ENCODE results near the gene PLXNC1.

The PLXNC1 gene

DNA sequence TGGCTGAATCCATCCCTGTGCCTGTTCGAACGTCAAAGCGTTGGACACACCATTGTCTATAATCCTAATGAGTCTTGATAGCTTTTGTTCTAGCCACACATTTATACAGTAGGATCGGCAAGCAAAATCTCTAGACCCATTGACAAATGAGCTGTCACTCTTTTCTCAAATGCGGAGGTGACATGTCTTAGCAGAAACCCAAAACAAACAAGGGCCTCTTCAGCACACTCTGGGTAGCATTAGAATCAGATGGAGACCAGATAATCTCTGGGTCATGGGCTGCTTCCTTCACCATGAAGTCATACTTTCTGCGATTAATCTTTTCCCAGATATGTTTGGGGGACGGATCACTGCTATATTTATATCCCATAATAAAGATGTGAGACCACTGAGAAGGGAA lies 100.2 kb downstream of the PLXNC1 start:
- H3K27me3 Mint-ChIP-seq: no peaks in the 10 kb centered on the region
- H3K4me1 Mint-ChIP-seq: peaks cover 38% of the 10 kb centered on the region
- peaks cover 7% of the 10 kb centered on the region for H3K36me3 Mint-ChIP-seq (ENCODE audit: insufficient read depth)
- H3K9me3 Mint-ChIP-seq: no peaks in the 10 kb centered on the region
- H3K4me3 Mint-ChIP-seq: no peak overlapping the region
- DNase-seq (ENCODE audit: low spot score in 2 of 2) (no peak), ATAC-seq (replicated peaks; ENCODE audit: extremely low read depth, poor library complexity, severe bottlenecking) (no peak)
- H3K27ac Mint-ChIP-seq (ENCODE audit: low read depth): no peak overlapping the region

DNA sequence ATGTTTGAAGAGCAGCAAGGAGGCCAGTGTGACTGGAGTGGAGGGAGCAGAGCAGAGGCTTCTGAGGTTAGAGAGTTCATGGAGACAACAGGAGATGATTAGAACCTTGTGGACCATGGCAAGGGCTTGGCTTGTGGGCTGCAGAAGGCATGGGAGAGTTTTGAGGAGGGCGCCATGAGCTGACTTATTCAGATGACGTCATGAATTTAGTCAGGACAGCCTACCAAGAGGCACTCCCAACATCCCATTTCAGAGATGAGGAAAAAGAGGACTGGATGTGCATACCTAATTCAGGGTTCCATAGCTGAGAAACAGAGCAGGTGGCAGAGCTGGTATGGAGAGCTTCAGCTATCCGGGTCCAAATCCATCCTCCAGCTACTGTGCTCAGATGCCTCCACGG lies 101.8 kb downstream of the PLXNC1 start:
- peaks cover 22% of the 10 kb centered on the region for H3K4me1 Mint-ChIP-seq
- ATAC-seq (replicated peaks; ENCODE audit: extremely low read depth, poor library complexity, severe bottlenecking) (no peak), DNase-seq (ENCODE audit: low spot score in 2 of 2) (no peak)
- H3K4me3 Mint-ChIP-seq: no peak overlapping the region
- H3K27ac Mint-ChIP-seq (ENCODE audit: low read depth): no peak overlapping the region
- no peaks in the 10 kb centered on the region for H3K9me3 Mint-ChIP-seq
- peaks cover 16% of the 10 kb centered on the region for H3K36me3 Mint-ChIP-seq (ENCODE audit: insufficient read depth)
- H3K27me3 Mint-ChIP-seq: no peaks in the 10 kb centered on the region

DNA sequence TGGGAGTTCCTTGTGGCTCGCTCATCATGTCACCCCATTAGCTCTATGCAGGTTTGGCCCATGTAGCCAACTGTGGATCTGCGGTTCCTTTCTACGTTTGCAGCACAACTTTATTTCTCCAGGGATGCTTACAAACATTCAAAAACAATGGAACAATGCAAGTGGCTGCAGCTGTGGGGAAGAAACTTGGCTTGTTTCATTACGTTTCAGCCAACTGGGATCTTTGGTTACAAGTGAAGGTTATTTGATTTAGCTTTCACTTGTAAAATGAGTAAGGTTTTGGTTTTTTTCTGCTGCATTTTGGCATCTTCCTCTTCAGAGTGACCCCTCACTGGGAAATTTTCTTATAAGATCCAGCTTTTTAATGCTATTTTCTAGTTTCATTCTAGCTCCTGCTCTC lies 105.9 kb downstream of the PLXNC1 start:
- peaks cover 19% of the 10 kb centered on the region for H3K36me3 Mint-ChIP-seq (ENCODE audit: insufficient read depth)
- DNase-seq (ENCODE audit: low spot score in 2 of 2) (no peak), ATAC-seq (replicated peaks; ENCODE audit: extremely low read depth, poor library complexity, severe bottlenecking) (no peak)
- H3K27me3 Mint-ChIP-seq: no peaks in the 10 kb centered on the region
- H3K4me1 Mint-ChIP-seq: no peaks in the 10 kb centered on the region
- no peak overlapping the region for H3K27ac Mint-ChIP-seq (ENCODE audit: low read depth)
- no peaks in the 10 kb centered on the region for H3K9me3 Mint-ChIP-seq
- H3K4me3 Mint-ChIP-seq: no peak overlapping the region

DNA sequence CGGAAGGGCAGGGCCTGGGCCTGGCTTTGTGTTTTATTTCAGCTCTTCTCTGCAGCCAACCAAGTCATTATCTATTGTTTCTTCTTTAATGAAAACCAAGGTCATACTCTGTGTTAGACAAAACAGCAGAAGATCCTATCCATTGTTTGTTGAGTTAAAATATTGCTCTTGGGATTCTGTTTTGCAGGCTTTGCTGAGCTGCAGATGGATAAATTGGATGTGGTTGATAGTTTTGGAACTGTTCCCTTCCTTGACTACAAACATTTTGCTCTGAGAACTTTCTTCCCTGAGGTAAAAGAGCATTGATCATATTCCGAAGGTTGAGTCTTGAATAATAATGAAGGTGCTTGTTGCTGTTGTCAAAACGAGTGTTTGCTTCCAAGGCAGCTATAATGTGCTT lies 106.6 kb downstream of the PLXNC1 start:
- ATAC-seq (replicated peaks; ENCODE audit: extremely low read depth, poor library complexity, severe bottlenecking): no peak
- Mint-ChIP-seq H3K4me1 (no peaks in the 10 kb centered on the region), H3K36me3 (ENCODE audit: insufficient read depth) (peaks cover 19% of the 10 kb centered on the region), H3K27me3 (no peaks in the 10 kb centered on the region), H3K9me3 (no peaks in the 10 kb centered on the region), H3K27ac (ENCODE audit: low read depth) (no peak overlapping the region), H3K4me3 (no peak overlapping the region)
- DNase-seq (ENCODE audit: low spot score in 2 of 2): no peak

DNA sequence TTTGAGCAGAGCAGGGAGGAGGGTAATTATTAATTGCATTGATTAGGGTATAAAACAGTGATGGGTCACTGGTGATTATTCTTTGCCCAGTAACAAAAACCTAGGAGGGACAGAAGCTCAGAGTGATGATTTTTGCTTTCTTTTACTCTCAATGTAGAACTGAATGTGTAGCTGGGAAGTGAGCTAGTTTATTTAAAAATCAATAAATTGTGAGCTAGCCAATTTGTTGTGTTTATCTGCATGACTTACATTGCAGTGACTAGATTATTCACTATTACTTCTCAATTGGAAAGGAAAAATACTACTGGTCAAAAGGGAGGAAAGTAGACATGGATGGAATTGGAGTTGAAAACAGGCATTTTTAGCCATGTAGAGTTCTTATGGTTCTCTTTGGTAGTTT lies 107.1 kb downstream of the PLXNC1 start:
- H3K36me3 Mint-ChIP-seq (ENCODE audit: insufficient read depth): peaks cover 21% of the 10 kb centered on the region
- no peaks in the 10 kb centered on the region for H3K27me3 Mint-ChIP-seq
- H3K4me3 Mint-ChIP-seq: no peak overlapping the region
- DNase-seq (ENCODE audit: low spot score in 2 of 2) (no peak), ATAC-seq (replicated peaks; ENCODE audit: extremely low read depth, poor library complexity, severe bottlenecking) (no peak)
- H3K9me3 Mint-ChIP-seq: no peaks in the 10 kb centered on the region
- no peak overlapping the region for H3K27ac Mint-ChIP-seq (ENCODE audit: low read depth)
- no peaks in the 10 kb centered on the region for H3K4me1 Mint-ChIP-seq

DNA sequence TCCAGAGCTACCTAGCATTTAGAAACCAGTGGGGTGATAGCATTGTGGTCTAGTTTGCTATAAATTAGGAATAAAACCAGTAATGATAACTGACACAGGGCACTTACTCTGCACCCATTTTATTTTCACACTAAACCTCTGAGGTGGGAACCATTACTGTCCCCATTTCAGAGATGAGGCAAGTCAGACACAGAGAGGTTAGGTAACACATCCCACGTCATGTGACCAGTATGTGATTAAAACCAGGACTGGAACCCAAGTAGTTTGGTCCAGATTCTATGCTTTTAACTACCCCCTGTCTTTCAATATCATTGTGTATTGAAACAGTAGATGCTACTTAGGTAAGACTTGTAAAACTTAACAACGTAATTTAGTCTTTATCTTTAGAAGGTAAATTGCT lies 110.2 kb downstream of the PLXNC1 start:
- H3K36me3 Mint-ChIP-seq (ENCODE audit: insufficient read depth): peaks cover 27% of the 10 kb centered on the region
- no peak overlapping the region for H3K4me3 Mint-ChIP-seq
- no peaks in the 10 kb centered on the region for H3K27me3 Mint-ChIP-seq
- H3K27ac Mint-ChIP-seq (ENCODE audit: low read depth): no peak overlapping the region
- peaks cover 19% of the 10 kb centered on the region for H3K4me1 Mint-ChIP-seq
- ATAC-seq (replicated peaks; ENCODE audit: extremely low read depth, poor library complexity, severe bottlenecking) (no peak), DNase-seq (ENCODE audit: low spot score in 2 of 2) (no peak)
- no peaks in the 10 kb centered on the region for H3K9me3 Mint-ChIP-seq

DNA sequence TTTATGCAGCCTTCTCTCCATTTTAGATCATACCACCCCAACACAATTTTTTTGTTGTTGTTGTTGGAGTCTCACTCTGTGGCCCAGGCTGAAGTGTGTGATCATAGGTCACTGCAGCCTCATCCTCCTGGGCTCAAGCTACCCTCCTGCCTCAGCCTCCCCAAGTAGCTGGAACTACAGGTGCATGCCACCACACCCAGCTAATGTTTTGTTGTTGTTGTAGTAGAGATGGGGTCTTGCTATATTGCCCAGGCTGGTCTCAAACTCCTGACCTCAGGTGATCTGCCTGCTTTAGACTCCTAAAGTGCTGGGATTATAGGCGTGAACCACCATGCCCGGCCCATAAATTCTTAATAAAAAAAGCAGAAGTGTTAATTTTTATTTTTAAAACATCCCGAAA lies 111.6 kb downstream of the PLXNC1 start:
- Mint-ChIP-seq H3K4me3 (no peak overlapping the region), H3K27me3 (no peaks in the 10 kb centered on the region), H3K36me3 (ENCODE audit: insufficient read depth) (peaks cover 23% of the 10 kb centered on the region), H3K27ac (ENCODE audit: low read depth) (no peak overlapping the region), H3K9me3 (no peaks in the 10 kb centered on the region), H3K4me1 (peaks cover 24% of the 10 kb centered on the region)
- no peak for ATAC-seq (replicated peaks; ENCODE audit: extremely low read depth, poor library complexity, severe bottlenecking)
- DNase-seq (ENCODE audit: low spot score in 2 of 2): no peak

DNA sequence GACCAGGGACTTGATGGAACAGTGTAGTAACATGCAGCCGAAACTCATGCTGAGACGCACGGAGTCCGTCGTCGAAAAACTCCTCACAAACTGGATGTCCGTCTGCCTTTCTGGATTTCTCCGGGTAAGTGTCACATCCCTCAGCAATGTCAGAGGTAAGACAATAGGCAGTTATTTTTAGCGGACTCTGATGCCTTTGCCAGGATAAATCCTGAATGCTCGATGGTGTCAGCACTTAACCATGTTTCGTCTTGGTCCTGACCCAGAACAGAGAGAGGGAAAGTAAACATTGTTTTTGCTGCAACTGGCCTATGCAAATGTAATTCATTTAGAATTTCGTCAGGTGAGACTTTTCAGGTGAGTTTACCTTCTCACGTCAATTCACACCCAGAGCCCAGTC lies 112.3 kb downstream of the PLXNC1 start:
- H3K27ac Mint-ChIP-seq (ENCODE audit: low read depth): no peak overlapping the region
- peaks cover 25% of the 10 kb centered on the region for H3K4me1 Mint-ChIP-seq
- DNase-seq (ENCODE audit: low spot score in 2 of 2) (no peak), ATAC-seq (replicated peaks; ENCODE audit: extremely low read depth, poor library complexity, severe bottlenecking) (no peak)
- no peaks in the 10 kb centered on the region for H3K9me3 Mint-ChIP-seq
- no peaks in the 10 kb centered on the region for H3K27me3 Mint-ChIP-seq
- peaks cover 25% of the 10 kb centered on the region for H3K36me3 Mint-ChIP-seq (ENCODE audit: insufficient read depth)
- no peak overlapping the region for H3K4me3 Mint-ChIP-seq

DNA sequence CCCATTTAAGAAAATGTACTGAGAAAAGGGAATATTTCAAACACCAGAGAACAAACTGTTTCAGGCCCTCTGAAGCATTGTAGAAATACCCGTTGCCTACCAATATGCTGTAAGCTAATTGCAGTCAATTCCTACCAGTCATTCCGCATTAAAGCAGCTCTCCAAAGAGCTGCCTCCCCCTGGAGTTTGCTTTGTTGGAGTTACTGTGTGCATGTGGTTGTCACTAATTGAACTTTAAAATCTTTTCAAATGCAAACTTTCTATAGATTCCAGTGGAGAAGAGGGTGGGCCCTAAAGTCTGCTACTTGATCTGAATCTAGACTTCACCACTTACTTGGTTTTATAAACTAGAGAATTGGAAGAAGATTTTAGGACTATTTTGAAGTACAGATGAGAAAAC lies 112.7 kb downstream of the PLXNC1 start:
- Mint-ChIP-seq H3K36me3 (ENCODE audit: insufficient read depth) (peaks cover 27% of the 10 kb centered on the region), H3K27ac (ENCODE audit: low read depth) (no peak overlapping the region), H3K4me3 (no peak overlapping the region), H3K27me3 (no peaks in the 10 kb centered on the region), H3K9me3 (no peaks in the 10 kb centered on the region), H3K4me1 (peaks cover 29% of the 10 kb centered on the region)
- no peak for ATAC-seq (replicated peaks; ENCODE audit: extremely low read depth, poor library complexity, severe bottlenecking)
- no peak for DNase-seq (ENCODE audit: low spot score in 2 of 2)

DNA sequence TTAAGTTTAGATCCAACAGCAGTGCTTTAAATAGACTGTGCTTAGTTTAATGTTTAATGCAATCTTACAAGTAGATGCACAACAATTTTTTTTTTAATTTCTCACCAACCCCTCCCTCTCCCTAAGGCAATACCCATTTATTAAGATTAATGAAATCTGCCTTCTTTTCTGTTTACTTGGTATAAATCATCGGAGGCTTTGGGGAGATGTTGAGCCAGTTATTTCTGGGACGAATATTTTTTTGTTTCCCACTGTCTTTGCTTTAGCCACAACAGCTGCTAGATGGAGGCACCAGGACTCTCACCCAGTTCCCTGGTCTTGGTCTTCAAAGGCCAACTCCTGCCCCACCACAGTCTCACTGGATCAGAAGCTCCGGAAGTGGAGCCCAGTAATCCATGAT lies 113.4 kb downstream of the PLXNC1 start:
- peaks cover 31% of the 10 kb centered on the region for H3K4me1 Mint-ChIP-seq
- no peak for DNase-seq (ENCODE audit: low spot score in 2 of 2)

DNA sequence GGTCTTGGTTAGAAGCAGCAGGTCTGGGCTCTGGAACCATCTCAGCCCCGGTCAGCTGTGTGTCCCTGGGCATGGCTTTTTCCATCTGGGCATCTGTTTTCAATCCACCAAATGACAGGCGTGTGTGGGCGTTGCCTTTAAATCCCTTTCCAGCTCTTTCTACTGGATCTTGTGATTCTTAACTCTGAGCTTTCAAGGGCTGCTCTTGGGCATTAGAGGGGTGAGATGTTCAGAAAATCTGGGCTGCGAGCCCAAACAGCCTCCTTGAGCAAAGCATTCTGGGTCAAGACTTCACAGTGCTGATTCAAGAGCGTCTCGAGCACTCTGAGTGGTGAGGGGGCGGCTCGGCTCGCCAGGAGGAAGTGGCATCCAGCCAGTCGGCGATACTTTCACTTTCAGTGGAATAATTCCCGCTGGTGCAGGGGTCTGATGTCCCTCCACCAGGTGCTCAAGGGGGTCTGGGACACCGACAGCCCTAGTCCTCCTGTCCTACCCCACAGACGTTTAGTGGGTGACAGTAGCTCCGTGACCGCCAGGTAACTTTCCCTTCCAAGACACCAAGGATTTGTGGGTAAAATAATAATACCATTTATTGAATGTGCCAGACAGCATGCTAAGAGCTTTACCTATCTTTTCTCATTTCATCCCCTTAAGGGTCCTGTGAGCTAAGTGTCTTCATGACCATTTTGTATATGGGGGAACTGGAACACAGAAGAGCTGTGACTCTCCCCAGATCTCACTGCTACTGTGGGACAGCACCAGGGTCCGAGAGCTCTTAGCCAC lies 114.0 kb downstream of the PLXNC1 start:
- Mint-ChIP-seq H3K4me1 (peaks cover 37% of the 10 kb centered on the region), H3K9me3 (no peaks in the 10 kb centered on the region), H3K27ac (ENCODE audit: low read depth) (peak overlapping the region; percentile 98), H3K4me3 (peak overlapping the region; percentile 90), H3K36me3 (ENCODE audit: insufficient read depth) (peaks cover 28% of the 10 kb centered on the region), H3K27me3 (no peaks in the 10 kb centered on the region)
- DNase-seq (ENCODE audit: low spot score in 2 of 2) (peak; percentile 52 to 68), ATAC-seq (replicated peaks; ENCODE audit: extremely low read depth, poor library complexity, severe bottlenecking) (peak; percentile 91)

More for the DNA sequence above, 113.4 kb downstream of the PLXNC1 start:
- Mint-ChIP-seq H3K27me3 (no peaks in the 10 kb centered on the region), H3K4me3 (peak overlapping the region; percentile 90), H3K9me3 (no peaks in the 10 kb centered on the region), H3K27ac (ENCODE audit: low read depth) (peak overlapping the region; percentile 98), H3K36me3 (ENCODE audit: insufficient read depth) (peaks cover 25% of the 10 kb centered on the region)
- no peak for ATAC-seq (replicated peaks; ENCODE audit: extremely low read depth, poor library complexity, severe bottlenecking)

DNA sequence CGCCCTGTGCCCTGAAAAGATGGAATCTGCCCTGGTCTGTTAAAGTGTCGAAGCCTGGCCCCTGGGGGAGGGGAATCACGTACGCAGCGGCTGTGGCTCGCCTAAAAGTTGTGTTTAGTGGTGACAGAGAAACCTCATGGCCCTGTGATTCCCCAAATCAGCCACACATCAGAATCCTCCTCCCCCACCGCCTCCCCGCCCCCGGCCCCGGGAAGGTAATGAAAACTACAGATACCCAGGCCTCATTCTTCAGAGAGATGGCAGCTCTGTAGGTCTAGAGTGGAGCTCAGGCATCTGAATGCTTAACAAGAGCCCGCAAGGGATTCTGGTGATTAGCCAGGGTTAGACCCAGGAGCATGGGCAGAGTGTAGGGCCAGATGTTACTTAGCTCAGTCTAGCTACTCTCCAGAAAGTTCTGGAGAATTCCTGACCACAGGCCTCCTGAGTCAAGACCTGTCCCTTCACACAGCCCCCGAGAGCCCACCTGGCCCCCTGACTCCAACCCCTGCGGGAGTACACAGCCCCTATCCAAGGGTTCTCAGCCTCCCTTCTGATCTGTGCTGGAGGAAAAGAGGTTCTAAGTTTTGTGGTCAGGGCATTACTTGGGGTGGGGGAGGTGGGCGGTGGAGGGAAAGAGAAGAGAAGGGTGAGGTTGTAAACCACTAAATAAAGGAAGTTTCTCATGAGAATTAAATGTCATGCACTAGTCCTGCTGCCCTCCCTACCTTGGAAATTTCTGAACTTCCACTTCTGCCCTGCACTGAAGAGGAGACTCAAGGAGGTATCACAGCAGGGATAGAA lies 114.8 kb downstream of the PLXNC1 start:
- DNase-seq (ENCODE audit: low spot score in 2 of 2): peak; percentile 22 to 54
- H3K27ac Mint-ChIP-seq (ENCODE audit: low read depth): peak overlapping the region; percentile 98
- peak; percentile 59 for ATAC-seq (replicated peaks; ENCODE audit: extremely low read depth, poor library complexity, severe bottlenecking)
- H3K4me3 Mint-ChIP-seq: peak overlapping the region; percentile 90
- H3K36me3 Mint-ChIP-seq (ENCODE audit: insufficient read depth): peaks cover 30% of the 10 kb centered on the region
- no peaks in the 10 kb centered on the region for H3K27me3 Mint-ChIP-seq
- H3K4me1 Mint-ChIP-seq: peaks cover 42% of the 10 kb centered on the region
- no peaks in the 10 kb centered on the region for H3K9me3 Mint-ChIP-seq
